ENCODE data around the gene CATSPERD.
A peak's percentile ranks its signal among the peaks of the same experiment; 100 is the strongest.
"Not testable (repeated sequence)": the region's sequence is repeated elsewhere in the genome, so short reads cannot be mapped to it uniquely, and the experiment has no call there.

The CATSPERD gene

GRCh38 chr19:5687360-5688198, 32.9 kb upstream of the CATSPERD start:
- DNase-seq (ENCODE audit: low spot score): no peak
- no peak for TF ChIP-seq CTCF (IDR thresholded peaks at IDR 0.05; ENCODE audit: extremely low read depth, missing control alignments)

- DNase-seq (ENCODE audit: low spot score): not testable (repeated sequence)
Observed at GRCh38 chr19:5688262-5688881, 32.1 kb upstream of the CATSPERD start.

GRCh38 chr19:5690125-5690954, 30.1 kb upstream of the CATSPERD start, which contains the start of gene RPL36:
Gene RPL36, plus strand, starts transcription at chr19:5690295. Its CDS starts 213 bp downstream, at chr19:5690508.
- DNase-seq (ENCODE audit: low spot score): peak; percentile 97
- TF ChIP-seq CTCF (IDR thresholded peaks at IDR 0.05; ENCODE audit: extremely low read depth, missing control alignments): peak; percentile 98

GRCh38 chr19:5690955-5691821, 29.2 kb upstream of the CATSPERD start:
- TF ChIP-seq CTCF (IDR thresholded peaks at IDR 0.05; ENCODE audit: extremely low read depth, missing control alignments): no peak
- no peak for DNase-seq (ENCODE audit: low spot score)

GRCh38 chr19:5691822-5692722, 28.4 kb upstream of the CATSPERD start:
- no peak for DNase-seq (ENCODE audit: low spot score)
- TF ChIP-seq CTCF (IDR thresholded peaks at IDR 0.05; ENCODE audit: extremely low read depth, missing control alignments): no peak

- no peak for TF ChIP-seq CTCF (IDR thresholded peaks at IDR 0.05; ENCODE audit: extremely low read depth, missing control alignments)
Observed at GRCh38 chr19:5692723-5693194, 27.7 kb upstream of the CATSPERD start.

More at GRCh38 chr19:5692723-5693194, 27.7 kb upstream of the CATSPERD start:
- no peak for DNase-seq (ENCODE audit: low spot score)

Measured in GM20000 (cell line).